IMR-90 (cell line): ENCODE data around the gene ANKRD24. TPM values are rescaled to one million over a fixed set of nuclear protein-coding genes. Genes with fewer than 3 reads are reported as not detected.

Source experiments
- ATAC-seq: fragments of 200-7000 bp; cut with Tn5 transposase; 2 replicates; pipeline ENCODE4 v1.9.1; 2020; ENCODE audit warnings: low read depth, mild to moderate bottlenecking, moderate library complexity
- BruUV-seq: library from RNA; stranded (reverse); fragments of 400-500 nt; replicated peaks from 2 replicates; lab custom pipeline; 2021; lab: Mats Ljungman, UMichigan
- CTCF ChIA-PET: fragments of 300-600 bp; formaldehyde crosslinking; extraction: SDS; loops from one replicate; lab custom pipeline; 2021; ENCODE audit warnings: antibody characterized with exemption; lab: Yijun Ruan, JAX
- POLR2A ChIA-PET: fragments of 300-600 bp; sonication (Branson Sonifier 250); formaldehyde crosslinking; loops from one replicate; lab custom pipeline; 2022; ENCODE audit warnings: antibody characterized with exemption; ENCODE audit not compliant: unreplicated experiment; lab: Charles Lee
- DNase-seq: peaks from one replicate; pipeline ENCODE4 v3.0.0; 2013
- H2AFZ ChIP-seq: replicated peaks from 2 replicates; pipeline ENCODE3; 2013; ENCODE audit warnings: low read length, mild to moderate bottlenecking; ENCODE audit not compliant: poor library complexity
- H2AK5ac ChIP-seq: 2 replicates; pipeline ENCODE4 v1.6.1; 2013; ENCODE audit warnings: low read depth, low read length, inconsistent platforms
- H2AK9ac ChIP-seq: replicated peaks from 2 replicates; pipeline ENCODE3; 2013; ENCODE audit warnings: mild to moderate bottlenecking, low read depth, low read length, moderate library complexity; ENCODE audit not compliant: poor library complexity
- H2BK120ac ChIP-seq: 2 replicates; pipeline ENCODE4 v1.6.1; 2013; ENCODE audit warnings: low read depth, low read length, inconsistent platforms
- H2BK15ac ChIP-seq: 3 replicates; pipeline ENCODE4 v1.6.1; 2013; ENCODE audit warnings: low read depth, low read length, inconsistent platforms
- H2BK20ac ChIP-seq: 2 replicates; pipeline ENCODE4 v1.6.1; 2013; ENCODE audit warnings: low read depth, mild to moderate bottlenecking, inconsistent platforms, low read length, moderate library complexity
- H2BK5ac ChIP-seq: 2 replicates; pipeline ENCODE4 v1.6.1; 2013; ENCODE audit warnings: mild to moderate bottlenecking, low read depth, low read length, inconsistent platforms; ENCODE audit not compliant: poor library complexity, severe bottlenecking
- H3K14ac ChIP-seq: replicated peaks from 2 replicates; pipeline ENCODE4 v1.6.1; 2013; ENCODE audit warnings: low read depth, low read length, inconsistent platforms
- H3K18ac ChIP-seq: 2 replicates; pipeline ENCODE4 v1.6.1; 2013; ENCODE audit warnings: low read depth, low read length, control low read depth
- H3K23ac ChIP-seq: 2 replicates; pipeline ENCODE4 v1.6.1; 2013; ENCODE audit warnings: low read depth, low read length, inconsistent platforms
- H3K27ac ChIP-seq: 2 replicates; pipeline ENCODE4 v1.5.1; 2013; ENCODE audit warnings: mild to moderate bottlenecking, control low read depth, low read length; ENCODE audit not compliant: insufficient read depth
- H3K27me3 ChIP-seq: 2 replicates; pipeline ENCODE4 v1.6.1; 2013; ENCODE audit warnings: low read length; ENCODE audit not compliant: control insufficient read depth, insufficient read depth
- H3K36me3 ChIP-seq: 2 replicates; pipeline ENCODE4 v1.6.1; 2013; ENCODE audit warnings: low read length, mixed read lengths; ENCODE audit not compliant: control insufficient read depth, insufficient read depth
- H3K4ac ChIP-seq: 2 replicates; pipeline ENCODE4 v1.6.1; 2013; ENCODE audit warnings: low read depth, low read length, inconsistent platforms
- H3K4me1 ChIP-seq: 2 replicates; pipeline ENCODE4 v1.6.1; 2013; ENCODE audit warnings: low read length, mixed read lengths; ENCODE audit not compliant: control insufficient read depth, insufficient read depth
- H3K4me2 ChIP-seq: 2 replicates; pipeline ENCODE4 v1.6.1; 2013; ENCODE audit warnings: low read depth, mild to moderate bottlenecking, control low read depth, low read length, moderate library complexity
- H3K4me3 ChIP-seq: 2 replicates; pipeline ENCODE4 v1.5.1; 2013; ENCODE audit warnings: low read depth, mild to moderate bottlenecking, control low read depth, low read length, moderate library complexity; ENCODE audit not compliant: insufficient read depth
- H3K56ac ChIP-seq: 2 replicates; pipeline ENCODE4 v1.6.1; 2013; ENCODE audit warnings: low read length, inconsistent platforms; ENCODE audit not compliant: insufficient read depth; ENCODE audit errors: extremely low read depth
- H3K79me1 ChIP-seq, 2 experiments: 2 replicates each; pipeline ENCODE4 v1.6.1; 2013; ENCODE audit warnings: low read length in 2 of 2, inconsistent platforms in 1 of 2, low read depth in 1 of 2
- H3K9ac ChIP-seq: 2 replicates; pipeline ENCODE4 v1.6.1; 2013; ENCODE audit warnings: low read depth, low read length, control low read depth
- H3K9me1 ChIP-seq: 2 replicates; pipeline ENCODE4 v1.6.1; 2013; ENCODE audit warnings: low read length, inconsistent platforms; ENCODE audit not compliant: insufficient read depth
- H3K9me3 ChIP-seq: 2 replicates; pipeline ENCODE4 v1.6.1; 2013; ENCODE audit warnings: low read length; ENCODE audit not compliant: control insufficient read depth, insufficient read depth
- H4K20me1 ChIP-seq: 2 replicates; pipeline ENCODE4 v1.6.1; 2013; ENCODE audit warnings: low read length, inconsistent platforms; ENCODE audit not compliant: insufficient read depth
- H4K5ac ChIP-seq: 2 replicates; pipeline ENCODE4 v1.6.1; 2013; ENCODE audit warnings: mild to moderate bottlenecking, low read depth, low read length, control low read depth
- H4K8ac ChIP-seq, 2 experiments: 2 replicates each; pipeline ENCODE4 v1.6.1; 2013; ENCODE audit warnings: low read depth in 2 of 2, low read length in 2 of 2, control low read depth in 1 of 2, inconsistent platforms in 1 of 2
- H4K91ac ChIP-seq: 2 replicates; pipeline ENCODE4 v1.6.1; 2013; ENCODE audit warnings: low read depth, low read length, inconsistent platforms; ENCODE audit not compliant: insufficient read depth
- BHLHE40 ChIP-seq: fragments of 150-350 bp; IDR thresholded peaks from 2 replicates; pipeline ENCODE4 v1.6.1; 2016; ENCODE audit warnings: mild to moderate bottlenecking, low read depth, low read length
- CEBPB ChIP-seq: IDR thresholded peaks from 2 replicates; pipeline ENCODE4 v1.6.1; 2012; ENCODE audit warnings: low read depth, low read length, improper control_type of control experiment
- CHD1 ChIP-seq: IDR thresholded peaks from 2 replicates; pipeline ENCODE4 v1.6.1; 2012; ENCODE audit warnings: low read depth, low read length, improper control_type of control experiment
- CTCF ChIP-seq: conservative IDR thresholded peaks from 2 replicates; pipeline ENCODE4 v1.5.1; 2012; ENCODE audit warnings: mild to moderate bottlenecking, low read depth, low read length, improper control_type of control experiment
- ELK1 ChIP-seq: fragments of 150-350 bp; IDR thresholded peaks from 2 replicates; pipeline ENCODE4 v1.6.1; 2016; ENCODE audit warnings: low read depth, mild to moderate bottlenecking, low read length, moderate library complexity, borderline replicate concordance
- FOS ChIP-seq: fragments of 150-350 bp; IDR thresholded peaks from 2 replicates; pipeline ENCODE4 v1.6.1; 2016; ENCODE audit warnings: low read depth, low read length
- MAFK ChIP-seq: IDR thresholded peaks from 2 replicates; pipeline ENCODE4 v1.6.1; 2012; ENCODE audit warnings: low read depth, low read length, improper control_type of control experiment
- MAZ ChIP-seq: IDR thresholded peaks from 2 replicates; pipeline ENCODE4 v1.6.1; 2012; ENCODE audit warnings: low read depth, mild to moderate bottlenecking, low read length, improper control_type of control experiment, moderate library complexity, borderline replicate concordance
- MXI1 ChIP-seq: IDR thresholded peaks from 2 replicates; pipeline ENCODE4 v1.6.1; 2012; ENCODE audit warnings: low read depth, mild to moderate bottlenecking, low read length, moderate library complexity, borderline replicate concordance
- NFE2L2 ChIP-seq: fragments of 150-350 bp; IDR thresholded peaks from 2 replicates; pipeline ENCODE4 v1.6.1; 2016; ENCODE audit warnings: low read depth, mild to moderate bottlenecking, low read length
- POLR2A ChIP-seq: IDR thresholded peaks from 2 replicates; pipeline ENCODE4 v1.6.1; 2012; ENCODE audit warnings: mild to moderate bottlenecking, low read depth, low read length
- RAD21 ChIP-seq: IDR thresholded peaks from 2 replicates; pipeline ENCODE4 v1.6.1; 2012; ENCODE audit warnings: low read length, improper control_type of control experiment
- RCOR1 ChIP-seq: IDR thresholded peaks from 2 replicates; pipeline ENCODE4 v1.6.1; 2012; ENCODE audit warnings: mild to moderate bottlenecking, low read length, improper control_type of control experiment; ENCODE audit not compliant: insufficient replicate concordance
- RFX5 ChIP-seq: IDR thresholded peaks from 2 replicates; pipeline ENCODE4 v1.8.0; 2012; ENCODE audit warnings: low read depth, mild to moderate bottlenecking, low read length, moderate library complexity
- SMC3 ChIP-seq: fragments of 150-350 bp; IDR thresholded peaks from 2 replicates; pipeline ENCODE4 v1.6.1; 2016; ENCODE audit warnings: low read depth, mild to moderate bottlenecking, antibody characterized with exemption, low read length, moderate library complexity
- USF2 ChIP-seq: fragments of 150-350 bp; IDR thresholded peaks from 2 replicates; pipeline ENCODE4 v1.6.1; 2017; ENCODE audit warnings: mild to moderate bottlenecking, antibody characterized with exemption, low read length, low read depth
- WGBS, 2 experiments: methylation state at CpG; one replicate each; pipeline versions ENCODE4 v1.1.5 to v1.1.7; 2013; ENCODE audit warnings: missing lambda C conversion rate in 2 of 2; ENCODE audit not compliant: insufficient read length in 1 of 2; ENCODE audit errors: extremely low coverage in 2 of 2; 5-methylcytosine and 5-hydroxymethylcytosine counted together
- dilution Hi-C: fragments of 300-500 bp; cut with HindIII; formaldehyde crosslinking; loops from one replicate; pipeline ENCODE4 v1.14.3; 2018; ENCODE audit warnings: low sequenced_read_pairs; ENCODE audit not compliant: unreplicated experiment
- in situ Hi-C: fragments of 300-500 bp; cut with MboI; formaldehyde crosslinking; loops from 3 replicates; pipeline ENCODE4 v1.14.3; 2019; ENCODE audit warnings: low sequenced_read_pairs, inconsistent platforms, mixed read lengths
- intact Hi-C: fragments of 100-400 bp; cut with micrococcal nuclease; formaldehyde crosslinking; loops from 2 replicates; pipeline ENCODE4 v1.10.0; 2022
- polyA plus RNA-seq, 3 experiments: library from polyadenylated mRNA; depleted of rRNA; stranded (reverse); fragments of >200 nt; gene quantifications; 2 replicates each; pipeline ENCODE4 v1.2.3, GENCODE V29; 2012; ENCODE audit warnings: low replicate concordance in 1 of 3
- total RNA-seq: library from RNA; depleted of rRNA; stranded (reverse); fragments of >200 nt; gene quantifications from 2 replicates; pipeline ENCODE4 v1.2.3, GENCODE V29; 2012

ANKRD24 gene
- total and polyA plus RNA-seq, 2 of the 4 experiments (the other 2 are of a cell fraction), result 0.18 to 0.21 TPM

GRCh38 chr19:4199699-4200293 is 17.3 kb downstream of the ANKRD24 start:
- in situ Hi-C loops, result no loop called here
- Histone ChIP-seq H3K9ac (no peak overlapping the region), H2AK9ac (no peak overlapping the region), H4K20me1 (no peaks in the 10 kb centered on the region; the same call in 1 of the 2 replicates), H3K4me3 (no peak overlapping the region), H2BK20ac (no peak overlapping the region), H3K27me3 (peaks cover 50% of the 10 kb centered on the region), H2AFZ (no peak overlapping the region), H4K5ac (no peak overlapping the region), H3K9me1 (no peaks in the 10 kb centered on the region), H3K56ac (no peak overlapping the region), H2BK5ac (no peak overlapping the region), H4K91ac (no peak overlapping the region), H3K27ac (no peak overlapping the region), H2BK120ac (no peak overlapping the region), H2AK5ac (no peak overlapping the region), H3K9me3 (no peaks in the 10 kb centered on the region), H3K4me2 (no peak overlapping the region), H3K23ac (no peak overlapping the region), H3K79me1 (no peaks in the 10 kb centered on the region), H2BK15ac (no peak overlapping the region), H3K36me3 (no peaks in the 10 kb centered on the region), H3K14ac (no peak overlapping the region), H4K8ac (no peak overlapping the region), H3K18ac (no peak overlapping the region), H3K4ac (no peak overlapping the region), H3K4me1 (no peaks in the 10 kb centered on the region)
- dilution Hi-C loops, result no loop called here
- intact Hi-C loops, result loop anchor here (10.0 kb wide), 1 partner anchor 535 kb away; no protein-coding TSS in a partner anchor
- 67% methylated on average over 12 of the region's 33 CpGs; no CpG with 5 or more reads in 1 of the 2 experiments for WGBS, 2 experiments
- ATAC-seq (no peak), DNase-seq (no peak)
- TF ChIP-seq MAZ (no peak), NFE2L2 (no peak), CTCF (no peak), MXI1 (no peak), BHLHE40 (no peak), CHD1 (no peak), RCOR1 (no peak), CEBPB (no peak), POLR2A (no peak), MAFK (no peak), SMC3 (no peak), ELK1 (no peak), USF2 (no peak), RAD21 (no peak), RFX5 (no peak), FOS (no peak)
- ChIA-PET CTCF (interaction anchor here (1.0 kb wide), 1 partner anchor 212 kb away, joined by 3 read pairs; no protein-coding TSS in a partner anchor), POLR2A (no interaction called here)
- BruUV-seq, result no TSS peak
